Stimulated activated CD4-positive, alpha-beta T cell treated with anti-CD3 and anti-CD28 coated beads, Interleukin-4, amount 100 ng/mL, for 24 hours (primary cell): Measurements from ENCODE around the gene LAGE3.
A peak's percentile ranks its signal among the peaks of the same experiment; 100 is the strongest.

Experiments
- DNase-seq: peaks from one replicate; pipeline ENCODE4 v3.0.0-alpha.2; 2020

Gene LAGE3

DNA sequence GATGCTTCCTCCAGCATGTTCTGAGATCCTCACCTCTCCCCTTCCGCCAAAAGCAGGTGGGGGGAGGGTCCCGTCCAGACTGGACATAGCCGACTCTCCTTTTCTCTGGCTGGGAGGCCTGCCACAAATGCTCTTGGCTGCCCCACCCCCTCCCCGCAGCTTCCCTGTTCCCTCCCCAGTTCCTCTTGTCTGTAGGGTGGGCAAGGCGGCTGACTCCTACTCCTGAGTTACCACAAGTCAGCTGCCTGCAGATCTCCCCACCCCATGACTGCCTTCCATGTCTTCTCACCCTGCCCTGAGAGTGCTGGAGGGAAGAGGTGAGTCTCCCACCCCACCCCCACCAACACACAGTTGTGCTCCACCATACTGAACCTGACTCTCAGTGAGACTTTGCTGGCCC, 47.7 kb downstream of the LAGE3 start:
- no peak for DNase-seq

DNA sequence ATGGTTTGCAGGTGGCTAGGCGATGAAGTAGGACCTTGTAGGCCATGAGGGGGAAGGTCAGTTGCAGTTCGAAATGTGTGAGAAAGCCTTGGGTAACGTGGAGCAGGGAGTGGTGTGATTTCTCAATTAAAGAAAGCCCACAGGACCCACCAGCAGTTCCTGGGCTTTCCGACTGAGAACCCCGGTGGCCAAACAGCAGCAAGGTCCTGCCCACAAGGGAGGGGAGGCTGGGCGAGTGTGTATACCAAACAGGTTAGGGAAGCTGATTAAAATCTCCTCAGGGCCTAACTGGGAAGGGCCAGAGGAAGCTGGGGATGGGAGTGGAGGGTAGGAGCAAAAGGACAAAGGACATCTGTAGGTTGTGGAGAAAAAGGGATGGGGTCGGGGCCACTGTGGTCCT, 48.2 kb downstream of the LAGE3 start:
- no peak for DNase-seq

DNA sequence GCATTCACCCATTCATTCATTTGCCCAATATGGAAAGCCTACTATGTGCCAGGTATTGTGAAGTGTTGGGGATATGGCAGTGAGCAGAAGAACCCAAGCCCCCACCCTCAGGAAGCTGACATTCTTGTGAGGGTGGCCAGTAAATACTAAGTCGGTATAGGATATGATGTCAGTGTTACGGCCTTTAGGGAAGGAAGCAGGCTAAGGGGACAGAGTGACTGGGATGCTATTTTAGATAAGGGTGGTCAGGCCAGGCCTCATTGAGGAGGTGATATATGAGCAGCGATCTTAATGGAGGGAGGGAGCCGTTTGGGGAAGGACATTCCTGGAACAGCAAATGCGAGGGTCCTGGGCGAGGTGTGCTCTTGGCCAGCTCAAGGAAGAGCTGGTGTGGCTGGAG, 48.6 kb downstream of the LAGE3 start:
- DNase-seq: no peak

DNA sequence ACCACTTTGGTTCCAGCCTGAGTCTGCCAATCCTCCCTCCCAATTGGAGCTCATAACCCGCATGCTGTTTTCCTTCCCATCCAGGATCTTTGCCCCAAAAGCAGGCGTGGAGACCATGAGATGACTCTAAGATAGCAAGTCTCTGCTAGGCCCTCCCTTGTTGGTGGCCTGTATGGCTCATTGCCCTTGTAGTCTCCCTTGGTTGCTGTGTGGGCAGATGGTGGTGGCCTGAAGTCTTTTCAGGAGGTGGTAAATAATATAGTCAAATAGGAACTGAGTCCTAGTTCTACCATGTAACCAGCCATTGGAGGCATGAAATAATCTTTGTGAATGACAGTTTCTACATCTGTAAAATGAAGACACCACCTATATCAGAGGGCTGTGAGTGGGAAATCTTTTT, 49.4 kb downstream of the LAGE3 start:
- no peak for DNase-seq

DNA sequence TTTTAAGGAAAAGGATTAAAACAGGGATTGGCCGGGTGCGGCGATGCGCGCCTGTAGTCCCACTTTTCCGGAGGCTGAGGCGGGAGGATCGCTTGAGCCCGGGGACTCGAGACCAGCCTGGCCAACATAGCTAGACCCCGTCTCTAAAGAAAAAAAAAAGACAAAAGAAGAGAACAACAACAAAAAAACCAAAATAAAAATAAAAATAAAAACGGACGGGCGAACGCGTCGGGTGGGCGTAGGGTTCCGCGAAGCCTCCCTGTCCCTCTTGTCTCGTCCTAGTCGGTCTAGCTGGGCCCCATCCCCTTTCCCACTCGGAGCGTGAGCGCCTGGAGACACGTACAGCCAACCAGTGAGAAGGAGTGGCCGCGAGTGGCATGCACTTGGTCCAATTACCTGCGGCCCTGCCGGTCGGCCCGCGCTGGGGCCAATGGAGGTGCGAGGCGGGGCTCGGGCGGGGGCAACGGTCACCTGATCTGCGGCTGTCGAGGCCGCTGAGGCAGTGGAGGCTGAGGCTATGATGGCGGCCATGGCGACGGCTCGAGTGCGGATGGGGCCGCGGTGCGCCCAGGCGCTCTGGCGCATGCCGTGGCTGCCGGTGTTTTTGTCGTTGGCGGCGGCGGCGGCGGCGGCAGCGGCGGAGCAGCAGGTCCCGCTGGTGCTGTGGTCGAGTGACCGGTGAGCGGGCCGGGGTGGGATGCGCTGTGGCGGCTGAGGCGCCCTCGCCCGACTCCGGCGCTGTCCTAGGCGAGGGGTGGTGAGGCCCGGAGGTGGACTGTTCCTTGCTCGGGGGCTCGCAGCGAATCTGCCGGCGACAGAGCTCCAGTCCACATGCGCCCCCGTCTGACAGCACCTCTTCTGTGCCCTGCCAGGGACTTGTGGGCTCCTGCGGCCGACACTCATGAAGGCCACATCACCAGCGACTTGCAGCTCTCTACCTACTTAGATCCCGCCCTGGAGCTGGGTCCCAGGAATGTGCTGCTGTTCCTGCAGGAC, 50.6 kb downstream of the LAGE3 start, which contains the start of gene ATP6AP1:
TSS of gene ATP6AP1 (plus strand) at position 502 of the 996 bp plus-strand sequence. CDS start at position 518, 16 bp downstream.
- peak; percentile 88 for DNase-seq
